NCI-H345 treated with DMSO at 0.1 percent for 48 hours (cell line): Measurements from ENCODE around the gene WFDC6.

Source experiments
- DNase-seq: peaks from one replicate; lab custom pipeline; 2025; ENCODE audit not compliant: unreplicated experiment; lab: John Stamatoyannopoulos, UW

The WFDC6 gene

GRCh38 chr20:45518282-45518681 lies 21.0 kb downstream of the WFDC6 start:
- no peak for DNase-seq

DNA sequence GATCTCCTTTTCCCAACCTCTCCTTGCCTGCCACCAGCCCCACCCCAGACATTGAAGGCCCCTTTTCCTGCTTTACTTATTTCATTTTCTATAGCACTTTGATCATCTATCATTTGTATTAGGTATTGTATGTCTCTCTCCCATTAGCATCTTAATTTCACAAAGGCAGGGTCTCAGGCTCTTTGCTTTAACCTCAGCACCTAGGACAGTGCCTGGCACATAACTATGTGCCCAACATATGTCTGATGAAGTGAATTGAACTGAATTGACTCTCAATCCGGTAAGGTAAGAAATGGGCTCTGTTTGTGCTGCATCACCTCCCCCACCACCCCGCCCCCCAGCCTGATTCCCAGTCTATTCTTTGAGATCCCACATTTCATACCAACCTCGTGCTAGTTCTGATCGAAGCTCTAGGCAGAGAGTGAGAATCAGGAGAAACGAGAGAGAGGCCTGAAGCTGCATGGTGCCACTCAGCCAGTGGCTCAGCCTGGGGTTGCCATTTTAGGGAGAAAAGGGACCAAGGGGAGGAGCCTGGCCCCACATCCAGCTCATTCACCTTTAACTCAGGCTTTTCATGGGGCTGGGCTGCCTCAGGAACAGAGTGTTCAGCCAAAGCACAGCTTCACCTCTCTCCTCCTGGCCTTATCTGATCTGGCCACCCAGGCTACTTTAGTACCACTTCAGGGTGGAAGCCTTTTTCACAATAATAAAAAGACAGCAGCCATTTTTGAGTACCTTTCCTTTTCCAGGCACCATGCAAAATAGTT lies 24.0 kb downstream of the WFDC6 start, which contains the start of gene SPINT3:
TSS of gene SPINT3 (minus strand) at position 476 of the 767 bp plus-strand sequence. CDS start at position 462, 14 bp downstream.
- no peak for DNase-seq

DNA sequence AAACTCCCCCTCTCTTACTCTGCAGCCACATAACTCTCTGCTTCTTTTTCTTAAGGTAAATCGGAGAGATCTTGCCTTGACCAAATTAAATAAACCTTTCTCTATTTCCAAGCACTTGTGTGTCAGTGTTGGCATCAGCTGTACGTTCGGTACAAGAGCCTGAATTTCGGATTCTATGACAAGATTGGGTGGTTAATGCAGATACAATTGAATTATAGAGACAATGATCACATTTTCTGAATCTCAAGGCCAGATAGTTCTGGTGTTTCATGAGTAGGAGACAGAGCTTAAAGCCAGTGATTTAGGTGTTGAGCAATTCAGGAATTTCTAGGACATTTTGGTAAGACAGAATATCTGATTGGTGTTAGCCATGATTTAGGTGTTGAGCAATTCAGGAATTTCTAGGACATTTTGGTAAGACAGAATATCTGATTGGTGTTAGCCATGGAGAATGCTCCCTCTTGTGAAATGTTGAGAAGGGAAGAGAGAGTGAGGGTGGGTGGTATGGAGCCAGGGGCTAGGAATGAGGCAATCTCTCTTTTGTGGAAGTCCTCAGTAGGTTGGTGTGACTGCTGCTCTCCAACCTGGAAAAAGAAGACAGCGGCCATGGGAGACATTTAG lies 28.9 kb downstream of the WFDC6 start:
- DNase-seq, result no peak

DNA sequence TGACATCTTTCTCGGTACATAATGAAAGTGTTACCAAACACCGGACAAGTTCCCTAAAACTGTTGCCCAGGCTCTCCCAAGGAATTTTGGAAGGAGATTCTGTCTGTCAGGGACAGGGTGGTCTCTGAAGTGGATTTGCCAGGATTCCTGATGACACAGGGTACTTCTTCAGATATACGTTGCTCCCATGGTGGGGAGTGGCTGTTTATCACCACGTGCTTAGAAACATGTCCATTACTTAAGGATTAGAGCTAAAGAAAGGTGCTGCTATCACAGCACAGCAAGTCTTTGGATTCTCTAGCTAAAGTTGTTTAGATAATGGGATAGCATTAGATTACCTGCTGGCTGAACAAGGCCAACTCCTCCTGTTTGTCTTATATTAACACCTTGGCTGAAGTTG lies 30.2 kb downstream of the WFDC6 start:
- DNase-seq, result no peak

DNA sequence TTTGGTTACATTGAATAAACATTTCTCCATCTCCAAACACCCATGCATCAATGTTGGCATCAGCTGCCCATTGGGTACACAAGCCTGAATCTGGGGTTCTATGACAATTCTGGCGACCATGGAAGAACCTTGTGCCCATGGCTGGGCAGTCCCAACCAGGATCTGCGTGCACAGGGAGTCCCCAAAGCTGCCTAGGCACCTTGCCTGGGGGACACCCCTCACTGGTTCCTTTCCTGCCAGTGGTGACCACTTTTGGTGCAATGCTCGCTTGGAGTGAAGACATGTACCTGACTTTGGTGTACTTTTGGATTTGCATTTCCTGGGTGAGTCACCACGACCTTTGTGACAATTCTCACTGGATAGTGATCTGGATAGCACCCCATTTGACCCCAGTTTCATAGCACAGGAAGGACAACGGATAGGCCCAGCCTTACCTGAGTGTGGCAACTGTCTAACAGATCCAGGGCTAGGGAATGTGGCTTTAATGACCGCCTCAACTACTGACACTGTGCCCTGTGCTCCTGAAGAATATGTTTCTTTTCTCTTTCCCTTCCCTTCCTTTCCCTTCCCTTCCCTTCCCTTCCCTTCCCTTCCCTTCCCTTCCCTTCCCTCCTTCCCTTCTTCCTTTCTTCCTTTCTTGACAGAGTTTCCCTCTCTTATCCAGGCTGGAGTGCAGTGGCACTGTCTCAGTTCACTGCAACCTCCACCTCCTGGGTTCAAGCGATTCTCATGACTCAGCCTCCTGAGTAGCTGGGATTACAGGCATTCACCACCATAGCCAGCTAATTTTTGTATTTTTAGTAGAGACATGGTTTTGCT lies 31.0 kb downstream of the WFDC6 start:
- no peak for DNase-seq

GRCh38 chr20:45507011-45507820 lies 32.1 kb downstream of the WFDC6 start:
- DNase-seq, result no peak

- DNase-seq, result no peak
These were observed 32.9 kb downstream of the WFDC6 start for GRCh38 chr20:45506398-45506797.

DNA sequence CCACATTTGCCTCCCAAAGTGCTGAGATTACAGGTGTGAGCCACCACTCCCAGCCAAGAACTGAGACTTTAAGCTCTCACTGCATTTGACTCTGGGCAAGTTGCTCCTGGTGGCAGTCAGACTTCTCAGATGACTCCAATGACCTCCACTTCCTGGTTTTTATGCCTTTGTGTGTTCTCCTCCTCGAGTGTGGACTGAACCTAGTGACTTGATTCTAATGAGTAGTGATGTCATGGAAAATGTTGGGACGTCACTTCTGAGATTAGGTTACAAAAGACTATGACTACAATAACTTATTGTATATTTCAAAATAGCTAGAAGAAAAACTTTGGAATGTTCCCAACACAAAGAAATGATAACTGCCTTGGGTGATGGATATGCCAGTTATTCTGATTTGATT lies 35.9 kb downstream of the WFDC6 start:
- no peak for DNase-seq

DNA sequence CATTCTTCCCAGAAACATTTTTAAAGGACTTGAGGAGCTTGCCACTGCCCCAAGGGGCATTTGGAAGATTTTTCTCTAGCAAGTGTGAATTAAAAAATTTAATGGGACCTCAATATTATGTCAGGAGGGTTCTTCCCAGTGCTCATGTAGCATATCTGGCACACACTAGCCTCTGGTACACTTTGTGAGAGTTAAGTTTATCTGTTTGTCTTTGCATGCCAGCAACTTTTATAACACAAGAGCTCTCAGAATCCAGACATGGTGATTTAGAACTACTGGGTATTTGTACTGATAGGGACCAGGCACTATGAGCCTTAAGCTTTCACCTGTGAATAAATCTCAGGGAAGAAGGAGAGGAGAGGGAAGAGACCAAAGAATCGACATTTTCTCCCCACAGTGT lies 36.7 kb downstream of the WFDC6 start:
- DNase-seq, result no peak

DNA sequence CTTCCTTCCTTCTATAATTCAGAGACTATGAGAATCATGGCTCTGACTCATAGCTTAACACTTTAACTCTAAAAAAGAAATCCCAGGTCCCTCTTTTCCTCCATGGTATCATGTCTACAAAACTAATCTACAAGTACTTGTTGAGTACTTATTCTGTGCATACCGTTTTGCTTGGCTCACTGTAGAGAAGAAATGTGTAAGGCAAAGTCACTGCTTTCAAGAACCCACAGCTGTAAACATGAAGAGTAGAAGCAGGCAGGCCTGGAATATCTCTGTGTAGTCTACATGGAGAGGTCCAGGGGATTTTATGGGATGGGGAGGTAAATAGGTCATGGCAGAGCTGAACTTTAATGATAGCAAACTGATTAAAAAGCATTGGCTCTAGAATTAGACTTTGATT lies 37.7 kb downstream of the WFDC6 start:
- DNase-seq, result no peak

GRCh38 chr20:45500022-45500421 lies 39.3 kb downstream of the WFDC6 start:
- DNase-seq, result no peak

DNA sequence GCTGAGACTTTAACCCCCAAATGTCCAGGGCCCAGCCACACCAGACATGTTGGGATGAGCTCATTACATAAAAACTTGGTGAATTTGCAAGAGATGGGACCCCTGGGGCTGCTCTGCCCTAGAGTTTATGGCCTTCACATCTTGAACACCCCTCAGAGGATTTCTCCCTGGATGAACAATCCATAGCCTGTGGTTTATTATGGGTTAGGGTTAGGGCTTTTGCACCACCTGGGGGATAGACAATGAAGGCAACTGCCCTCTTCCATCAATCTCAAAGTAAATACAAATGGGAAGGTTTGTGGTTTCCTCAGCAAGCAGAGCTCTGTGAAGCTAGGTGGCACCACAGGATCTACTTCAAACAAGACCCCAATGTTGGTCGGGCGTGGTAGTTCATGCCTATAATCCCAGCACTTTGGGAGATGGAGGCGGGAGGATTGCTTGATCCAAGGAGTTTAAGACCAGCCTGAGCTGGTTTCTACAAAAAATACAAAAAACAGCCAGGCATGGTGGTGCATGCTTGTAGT lies 41.2 kb downstream of the WFDC6 start:
- no peak for DNase-seq

- no peak for DNase-seq
These were observed 43.1 kb downstream of the WFDC6 start for GRCh38 chr20:45496166-45496565.

- DNase-seq, result no peak
These were observed 43.8 kb downstream of the WFDC6 start for GRCh38 chr20:45495501-45495941.

GRCh38 chr20:45489083-45489531 lies 50.2 kb downstream of the WFDC6 start:
- no peak for DNase-seq

DNA sequence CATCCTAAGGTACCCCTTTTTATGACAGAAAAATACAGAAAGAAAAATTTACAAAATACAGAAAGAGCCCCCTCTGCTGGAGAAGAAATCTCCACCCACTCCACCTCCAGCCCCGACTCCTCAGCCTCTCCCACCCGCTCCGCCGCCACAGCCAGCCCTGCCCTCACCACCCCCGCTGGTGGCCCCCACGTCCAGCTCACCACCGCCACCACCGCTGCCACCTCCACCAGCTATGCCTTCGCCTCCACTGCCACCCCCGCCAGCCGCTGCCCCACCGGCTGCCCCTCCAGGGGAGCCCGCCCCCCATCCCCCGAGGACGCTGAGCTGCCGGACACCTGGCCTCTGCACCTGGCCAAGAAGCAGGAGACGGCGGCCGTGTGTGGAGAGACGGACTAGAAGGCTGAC lies 52.0 kb downstream of the WFDC6 start:
- no peak for DNase-seq

DNA sequence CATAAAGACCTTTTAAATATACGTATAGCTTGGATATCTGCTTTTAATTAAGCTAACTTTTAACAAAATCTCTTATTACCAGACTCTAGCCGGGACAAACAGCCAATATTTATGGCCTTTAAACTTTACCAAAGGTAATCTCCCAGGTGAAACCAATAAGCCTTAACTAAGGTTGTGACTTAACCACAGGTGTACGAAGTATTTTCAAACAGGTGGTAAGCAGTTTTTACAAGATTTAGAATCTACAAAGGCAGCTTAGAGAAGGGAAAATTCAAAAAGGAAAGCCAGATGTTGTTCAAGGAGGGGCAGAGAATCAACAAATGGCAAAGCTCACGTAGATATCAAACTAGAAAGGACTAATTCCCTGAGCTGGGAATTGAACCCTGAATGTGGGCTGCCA lies 53.9 kb downstream of the WFDC6 start:
- no peak for DNase-seq

DNA sequence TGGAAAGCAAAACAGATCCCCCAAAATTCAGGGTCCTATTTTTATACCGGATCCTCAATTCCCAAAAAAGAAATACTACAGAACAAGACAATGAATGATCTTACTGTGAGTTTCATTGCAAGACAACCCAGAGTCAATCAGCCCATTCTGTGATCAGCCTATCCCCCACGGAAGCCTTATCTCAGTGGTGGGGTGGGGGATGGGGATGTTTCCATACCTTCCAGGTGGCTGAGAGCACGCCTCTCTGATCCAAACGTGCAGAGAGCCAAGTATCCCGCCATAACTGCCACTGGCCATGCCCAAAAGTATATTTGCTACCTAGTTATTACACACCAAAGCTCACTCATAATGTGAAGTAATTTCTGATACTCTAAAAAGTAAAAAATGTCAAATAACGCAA lies 54.6 kb downstream of the WFDC6 start:
- DNase-seq, result no peak
